Gastroesophageal sphincter (tissue), 3 donors: ENCODE measurements around the gene CBR1.

Experiments used
- POLR2A ChIP-seq, 2 donors: fragments of 450-650 bp; IDR thresholded peaks; one replicate each; pipeline ENCODE4 v1.6.1; 2017; ENCODE audit warnings: antibody characterized with exemption in 2 of 2, mild to moderate bottlenecking in 2 of 2, moderate library complexity in 1 of 2
- TF ChIP-seq, protein P1 (sequence below), 4 experiments: fragments of 200-600 bp in 2 of 4; fragments of 450-650 bp in 2 of 4; sonication (generic) in 1 of 4; IDR thresholded peaks; one replicate each; pipeline ENCODE4 v1.5.1; 2017 to 2019; ENCODE audit warnings: antibody characterized with exemption in 4 of 4, mild to moderate bottlenecking in 2 of 4, moderate library complexity in 2 of 4

DNA sequence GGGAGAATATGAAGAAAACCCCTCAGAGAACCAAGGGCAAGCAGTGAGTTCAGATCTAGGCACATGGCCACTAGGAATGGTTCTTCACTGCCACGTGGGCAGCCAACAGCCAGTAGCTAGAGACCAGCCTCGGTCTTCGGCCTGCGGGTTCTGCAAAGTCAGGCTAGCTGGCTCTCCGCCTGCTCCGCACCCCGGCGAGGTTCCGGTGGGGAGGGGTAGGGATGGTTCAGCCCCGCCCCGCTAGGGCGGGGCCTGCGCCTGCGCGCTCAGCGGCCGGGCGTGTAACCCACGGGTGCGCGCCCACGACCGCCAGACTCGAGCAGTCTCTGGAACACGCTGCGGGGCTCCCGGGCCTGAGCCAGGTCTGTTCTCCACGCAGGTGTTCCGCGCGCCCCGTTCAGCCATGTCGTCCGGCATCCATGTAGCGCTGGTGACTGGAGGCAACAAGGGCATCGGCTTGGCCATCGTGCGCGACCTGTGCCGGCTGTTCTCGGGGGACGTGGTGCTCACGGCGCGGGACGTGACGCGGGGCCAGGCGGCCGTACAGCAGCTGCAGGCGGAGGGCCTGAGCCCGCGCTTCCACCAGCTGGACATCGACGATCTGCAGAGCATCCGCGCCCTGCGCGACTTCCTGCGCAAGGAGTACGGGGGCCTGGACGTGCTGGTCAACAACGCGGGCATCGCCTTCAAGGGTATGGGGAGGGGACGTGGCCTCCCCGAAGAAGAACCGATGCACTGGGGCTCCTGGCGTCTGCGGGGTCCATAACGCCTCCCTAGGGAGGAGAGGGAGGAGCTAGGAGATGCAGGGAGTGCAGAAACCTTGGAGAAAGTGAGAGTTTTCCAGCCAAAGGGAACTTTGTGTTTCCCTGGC lies at the start of gene CBR1:
- TF ChIP-seq, protein P1, sequence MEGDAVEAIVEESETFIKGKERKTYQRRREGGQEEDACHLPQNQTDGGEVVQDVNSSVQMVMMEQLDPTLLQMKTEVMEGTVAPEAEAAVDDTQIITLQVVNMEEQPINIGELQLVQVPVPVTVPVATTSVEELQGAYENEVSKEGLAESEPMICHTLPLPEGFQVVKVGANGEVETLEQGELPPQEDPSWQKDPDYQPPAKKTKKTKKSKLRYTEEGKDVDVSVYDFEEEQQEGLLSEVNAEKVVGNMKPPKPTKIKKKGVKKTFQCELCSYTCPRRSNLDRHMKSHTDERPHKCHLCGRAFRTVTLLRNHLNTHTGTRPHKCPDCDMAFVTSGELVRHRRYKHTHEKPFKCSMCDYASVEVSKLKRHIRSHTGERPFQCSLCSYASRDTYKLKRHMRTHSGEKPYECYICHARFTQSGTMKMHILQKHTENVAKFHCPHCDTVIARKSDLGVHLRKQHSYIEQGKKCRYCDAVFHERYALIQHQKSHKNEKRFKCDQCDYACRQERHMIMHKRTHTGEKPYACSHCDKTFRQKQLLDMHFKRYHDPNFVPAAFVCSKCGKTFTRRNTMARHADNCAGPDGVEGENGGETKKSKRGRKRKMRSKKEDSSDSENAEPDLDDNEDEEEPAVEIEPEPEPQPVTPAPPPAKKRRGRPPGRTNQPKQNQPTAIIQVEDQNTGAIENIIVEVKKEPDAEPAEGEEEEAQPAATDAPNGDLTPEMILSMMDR (IDR thresholded peaks at IDR 0.05) = no peak
- TF ChIP-seq POLR2A (IDR thresholded peaks at IDR 0.05) = peak; percentile 76 to 85
